Body of pancreas (tissue), 4 donors: ENCODE results near the gene KRTAP2-3. TPM values are rescaled to one million over a fixed set of nuclear protein-coding genes. Genes with fewer than 3 reads are reported as not detected.
"Not testable (repeated sequence)": the region's sequence is repeated elsewhere in the genome, so short reads cannot be mapped to it uniquely, and the experiment has no call there.

ENCODE experiments used
- ATAC-seq: fragments of 150-250 bp; one replicate; pipeline ENCODE4 v1.9.1; 2016
- DNase-seq, 4 donors: peaks; one replicate each; pipeline ENCODE4 v3.0.0-alpha.2; 2019
- H3K27ac ChIP-seq, 4 donors: fragments of 200-600 bp; sonication (generic); 1 replicate in 3 of 4; 2 replicates in 1 of 4; pipeline versions ENCODE4 v1.5.1 to v1.6.1; 2016 to 2019; ENCODE audit warnings: mild to moderate bottlenecking in 1 of 4, mixed read lengths in 1 of 4, moderate library complexity in 1 of 4
- H3K27me3 ChIP-seq, 2 donors: fragments of 200-600 bp; sonication (generic); one replicate each; pipeline ENCODE4 v1.6.0; 2016; ENCODE audit warnings: mild to moderate bottlenecking in 1 of 2
- H3K36me3 ChIP-seq, 2 donors: fragments of 200-600 bp; sonication (generic); replicated peaks in 1 of 2; 2 replicates each; pipeline ENCODE4 v1.5.1; 2016; ENCODE audit warnings: low read depth in 2 of 2; ENCODE audit not compliant: insufficient read depth in 1 of 2
- H3K4me1 ChIP-seq: fragments of 200-600 bp; sonication (generic); one replicate; pipeline ENCODE4 v1.6.0; 2016
- H3K4me3 ChIP-seq, 2 donors: fragments of 200-600 bp; sonication (generic); 1 replicate in 1 of 2; 2 replicates in 1 of 2; pipeline ENCODE4 v1.5.1; 2016 to 2019
- H3K9me3 ChIP-seq, 3 donors: fragments of 200-600 bp; sonication (generic); 1 replicate in 2 of 3; 2 replicates in 1 of 3; pipeline ENCODE4 v1.5.1; 2016
- POLR2A ChIP-seq, 3 donors: fragments of 450-650 bp; IDR thresholded peaks; one replicate each; pipeline ENCODE4 v1.6.1; 2016; ENCODE audit warnings: antibody characterized with exemption in 3 of 3, mild to moderate bottlenecking in 2 of 3
- WGBS, 2 donors: methylation state at CpG; one replicate each; pipeline ENCODE4 v1.1.5; 2017; 5-methylcytosine and 5-hydroxymethylcytosine counted together
- intact Hi-C: fragments of 100-400 bp; cut with DNase I; formaldehyde crosslinking; loops from one replicate; pipeline ENCODE4 v1.15.1; 2023
- total RNA-seq, 2 donors: library from RNA; depleted of rRNA; stranded (reverse); fragments of >200 nt; gene quantifications; one replicate each; pipeline ENCODE4 v1.1.0, GENCODE V29; 2016
- TF ChIP-seq, protein P1 (sequence below), 7 experiments: fragments of 450-650 bp in 4 of 7; fragments of 200-600 bp in 3 of 7; sonication (generic) in 3 of 7; IDR thresholded peaks; one replicate each; pipeline ENCODE4 v1.5.1; 2016 to 2019; ENCODE audit warnings: antibody characterized with exemption in 7 of 7

KRTAP2-3 gene, protein sequence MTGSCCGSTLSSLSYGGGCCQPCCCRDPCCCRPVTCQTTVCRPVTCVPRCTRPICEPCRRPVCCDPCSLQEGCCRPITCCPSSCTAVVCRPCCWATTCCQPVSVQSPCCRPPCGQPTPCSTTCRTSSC
- total RNA-seq, result not detected

DNA sequence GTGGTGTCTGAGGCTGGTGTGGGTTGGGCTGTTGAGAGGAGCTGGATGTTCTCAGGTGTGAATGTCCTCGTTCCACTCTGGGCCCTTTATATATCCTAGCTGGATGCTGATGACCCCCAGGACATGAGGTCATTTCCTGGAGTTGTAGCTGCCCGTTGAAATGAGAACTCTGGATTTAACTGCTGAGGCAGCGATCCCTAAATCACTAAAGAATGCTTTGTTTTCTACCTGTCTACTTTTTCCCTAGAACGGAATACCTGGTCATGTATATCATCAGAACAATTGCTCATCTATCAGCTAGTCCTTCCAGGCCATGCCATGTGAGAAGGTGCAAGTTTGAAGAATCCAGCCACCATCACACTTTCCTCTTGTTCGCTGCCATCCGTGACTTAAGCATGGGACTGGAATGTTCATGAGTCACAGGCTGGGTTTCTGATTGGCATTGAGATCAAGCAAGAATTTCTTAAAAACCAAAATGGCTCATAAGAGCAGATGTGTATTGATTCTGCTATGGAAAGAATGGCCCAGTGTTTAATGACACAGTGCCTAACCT lies at the start of gene KRTAP2-3:
Gene KRTAP2-3, minus strand, starts transcription at position 63 of the 553 bp plus-strand sequence. CDS start 64 bp downstream, outside the sequence.
- DNase-seq, result no peak
- Histone ChIP-seq H3K36me3 (no peaks in the 10 kb centered on the region), H3K4me1 (no peaks in the 10 kb centered on the region), H3K4me3 (no peak within 1 kb of the TSS), H3K27me3 (no peaks in the 10 kb centered on the region), H3K27ac (no peak within 1 kb of the TSS), H3K9me3 (peaks cover 0 to 3% (median 0%) of the 10 kb centered on the region in 3 donors)
- TF ChIP-seq, protein P1, sequence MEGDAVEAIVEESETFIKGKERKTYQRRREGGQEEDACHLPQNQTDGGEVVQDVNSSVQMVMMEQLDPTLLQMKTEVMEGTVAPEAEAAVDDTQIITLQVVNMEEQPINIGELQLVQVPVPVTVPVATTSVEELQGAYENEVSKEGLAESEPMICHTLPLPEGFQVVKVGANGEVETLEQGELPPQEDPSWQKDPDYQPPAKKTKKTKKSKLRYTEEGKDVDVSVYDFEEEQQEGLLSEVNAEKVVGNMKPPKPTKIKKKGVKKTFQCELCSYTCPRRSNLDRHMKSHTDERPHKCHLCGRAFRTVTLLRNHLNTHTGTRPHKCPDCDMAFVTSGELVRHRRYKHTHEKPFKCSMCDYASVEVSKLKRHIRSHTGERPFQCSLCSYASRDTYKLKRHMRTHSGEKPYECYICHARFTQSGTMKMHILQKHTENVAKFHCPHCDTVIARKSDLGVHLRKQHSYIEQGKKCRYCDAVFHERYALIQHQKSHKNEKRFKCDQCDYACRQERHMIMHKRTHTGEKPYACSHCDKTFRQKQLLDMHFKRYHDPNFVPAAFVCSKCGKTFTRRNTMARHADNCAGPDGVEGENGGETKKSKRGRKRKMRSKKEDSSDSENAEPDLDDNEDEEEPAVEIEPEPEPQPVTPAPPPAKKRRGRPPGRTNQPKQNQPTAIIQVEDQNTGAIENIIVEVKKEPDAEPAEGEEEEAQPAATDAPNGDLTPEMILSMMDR (IDR thresholded peaks at IDR 0.05), result no peak
- no peak for TF ChIP-seq POLR2A (IDR thresholded peaks at IDR 0.05)
- 45 to 53% methylated on average over 6 of the region's 6 CpGs for WGBS, 2 donors
- intact Hi-C loops, result no loop called here
- ATAC-seq, result no peak

DNA sequence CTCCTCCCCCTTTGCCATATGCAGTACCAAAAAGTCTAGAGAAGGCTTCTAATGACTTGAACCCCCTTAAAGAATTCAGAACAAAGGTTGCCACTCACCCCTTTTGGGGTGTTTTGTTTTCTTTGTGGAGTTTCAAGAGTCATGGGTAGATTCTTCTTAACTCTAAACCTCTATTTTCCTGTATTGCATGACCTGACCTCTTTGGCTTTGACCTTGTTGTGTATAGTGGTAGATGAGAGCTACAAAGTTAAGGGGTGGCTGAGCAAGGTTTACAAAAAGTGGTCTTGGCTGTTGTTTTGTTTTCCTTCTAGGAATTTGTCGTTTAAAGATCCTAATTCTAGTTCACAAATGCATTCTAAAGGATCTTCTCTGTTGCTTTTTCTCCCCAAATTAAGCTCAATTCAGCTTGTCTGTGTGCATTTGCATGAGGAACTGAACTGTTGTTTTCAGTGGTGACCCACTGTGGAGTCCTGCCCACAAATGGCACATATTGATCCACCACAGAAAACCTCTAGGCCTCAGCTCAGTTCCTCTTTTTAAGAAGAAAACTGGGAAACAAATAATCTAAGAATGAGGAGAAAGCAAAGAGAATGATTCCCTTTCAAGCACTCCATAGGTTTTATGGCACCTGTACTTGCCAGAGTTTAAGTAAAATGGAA lies 48.9 kb upstream of the KRTAP2-3 start:
- H3K4me1 ChIP-seq, ATAC-seq, H3K9me3 ChIP-seq, intact Hi-C loops, DNase-seq, H3K4me3 ChIP-seq, H3K27me3 ChIP-seq, H3K27ac ChIP-seq, H3K36me3 ChIP-seq: not testable (repeated sequence)
- 0 to 44% methylated on average over 1 of the region's 1 CpG for WGBS, 2 donors

DNA sequence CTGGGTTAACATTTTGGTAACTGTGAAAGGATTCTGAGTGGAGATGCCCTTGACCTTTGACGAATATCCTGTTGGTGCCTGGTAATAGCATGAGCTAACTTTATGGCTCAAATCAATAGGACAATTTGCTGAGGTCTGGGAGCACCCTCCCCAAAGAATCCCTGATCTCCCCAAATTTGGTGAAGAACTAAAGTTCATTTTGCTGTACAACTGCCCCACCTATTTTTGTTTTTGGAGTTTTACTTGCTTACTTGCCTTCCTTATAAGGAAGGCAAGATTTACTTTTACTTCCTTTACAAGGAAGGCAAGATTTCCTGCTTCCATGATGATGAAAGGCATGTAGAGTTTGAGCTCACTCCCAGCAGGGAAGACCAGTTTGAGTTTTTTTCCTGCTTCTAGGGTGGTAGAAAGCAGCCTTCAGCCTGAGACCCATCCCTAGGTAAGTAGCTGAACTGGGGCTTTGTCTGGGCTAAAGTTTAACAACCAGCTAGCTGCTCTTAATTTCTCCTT lies 48.1 kb upstream of the KRTAP2-3 start:
- Histone ChIP-seq H3K27ac (no peak overlapping the region), H3K4me3 (no peak overlapping the region), H3K36me3 (no peaks in the 10 kb centered on the region), H3K9me3 (no peaks in the 10 kb centered on the region), H3K27me3 (no peaks in the 10 kb centered on the region), H3K4me1 (no peaks in the 10 kb centered on the region)
- 21 to 36% methylated on average over 1 of the region's 1 CpG for WGBS, 2 donors
- intact Hi-C loops, result no loop called here
- ATAC-seq (no peak), DNase-seq (no peak)
- TF ChIP-seq, protein P1 (IDR thresholded peaks at IDR 0.05), result no peak
- no peak for TF ChIP-seq POLR2A (IDR thresholded peaks at IDR 0.05)

DNA sequence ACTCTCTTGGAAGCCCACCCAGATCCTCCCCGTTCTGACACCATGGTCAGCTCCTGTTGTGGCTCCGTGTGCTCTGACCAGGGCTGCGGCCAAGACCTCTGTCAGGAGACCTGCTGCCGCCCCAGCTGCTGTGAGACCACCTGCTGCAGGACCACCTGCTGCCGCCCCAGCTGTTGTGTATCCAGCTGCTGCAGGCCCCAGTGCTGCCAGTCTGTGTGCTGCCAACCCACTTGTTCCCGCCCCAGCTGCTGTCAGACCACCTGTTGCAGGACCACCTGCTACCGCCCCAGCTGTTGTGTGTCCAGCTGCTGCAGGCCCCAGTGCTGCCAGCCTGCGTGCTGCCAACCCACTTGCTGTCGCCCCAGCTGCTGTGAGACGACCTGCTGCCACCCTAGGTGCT lies 45.4 kb upstream of the KRTAP2-3 start, which contains the start of gene KRTAP4-9:
Gene KRTAP4-9, plus strand, starts transcription at position 43 of the 400 bp plus-strand sequence. Its CDS starts 0 bp downstream, at position 43.
- whole genome bisulfite sequencing, 2 donors, result 48 to 68% methylated on average over 5 to 7 of the region's 10 CpGs
- H3K27ac ChIP-seq, H3K27me3 ChIP-seq, DNase-seq, ATAC-seq, H3K9me3 ChIP-seq, H3K4me1 ChIP-seq, H3K36me3 ChIP-seq, H3K4me3 ChIP-seq, intact Hi-C loops: not testable (repeated sequence)

DNA sequence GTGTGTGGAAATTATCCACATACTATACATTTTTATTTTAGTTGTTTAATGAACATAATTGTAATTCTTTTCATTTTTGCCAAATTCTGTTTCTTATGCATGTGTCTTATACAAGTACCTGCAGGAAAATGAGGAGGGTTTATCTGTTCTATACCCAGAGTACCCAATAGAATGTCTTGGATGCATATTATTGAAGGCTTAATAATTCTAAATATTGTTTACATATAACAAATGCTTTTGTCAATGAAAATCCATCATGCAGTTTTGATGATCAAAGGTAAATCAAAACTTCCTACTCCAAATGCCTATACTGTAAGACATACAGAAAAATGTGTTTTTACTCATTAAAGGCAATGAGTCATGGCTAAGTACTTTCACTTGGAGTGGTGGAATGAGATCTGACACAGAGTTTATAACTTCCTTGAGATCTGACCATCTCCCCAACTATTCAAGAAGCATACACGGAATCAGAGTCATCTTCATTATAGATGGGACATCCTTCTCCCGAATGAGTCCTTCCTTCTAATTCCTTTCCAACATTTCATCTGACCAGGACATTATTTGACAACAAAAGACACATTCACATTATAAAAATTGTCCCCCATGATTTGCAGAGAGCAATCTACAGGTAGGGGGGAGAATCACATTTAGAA lies 44.6 kb upstream of the KRTAP2-3 start:
- H3K4me1 ChIP-seq, H3K36me3 ChIP-seq, H3K9me3 ChIP-seq, intact Hi-C loops, DNase-seq, H3K27ac ChIP-seq, H3K4me3 ChIP-seq, ATAC-seq, H3K27me3 ChIP-seq: not testable (repeated sequence)
- WGBS, 2 donors, result 47 to 52% methylated on average over 2 of the region's 2 CpGs

DNA sequence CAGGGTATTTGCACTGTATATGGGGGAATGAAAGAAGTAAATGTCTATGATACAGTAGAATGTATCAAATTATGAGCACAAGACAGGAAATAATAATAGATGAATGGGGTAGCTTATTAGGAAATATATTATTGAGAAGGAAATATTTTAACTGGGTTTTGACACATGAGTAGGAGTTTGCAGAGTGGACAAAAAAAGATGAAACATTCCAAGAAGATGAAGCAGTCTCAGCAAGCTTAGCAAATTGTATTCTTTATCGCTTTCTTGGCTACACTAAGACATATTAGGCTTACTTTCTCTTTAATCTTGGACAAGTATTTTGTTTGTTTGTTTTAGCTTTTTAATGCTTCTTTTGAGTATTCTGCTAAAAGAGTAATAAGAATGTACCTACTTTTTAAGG lies 44.0 kb upstream of the KRTAP2-3 start:
- 86 to 88% methylated on average over 1 of the region's 1 CpG for WGBS, 2 donors
- intact Hi-C loops, result no loop called here
- Histone ChIP-seq H3K27me3 (no peaks in the 10 kb centered on the region), H3K36me3 (no peaks in the 10 kb centered on the region), H3K4me3 (no peak overlapping the region), H3K27ac (no peak overlapping the region), H3K9me3 (no peaks in the 10 kb centered on the region), H3K4me1 (no peaks in the 10 kb centered on the region)
- no peak for DNase-seq
- no peak for ATAC-seq
- TF ChIP-seq, protein P1 (IDR thresholded peaks at IDR 0.05), result no peak
- TF ChIP-seq POLR2A (IDR thresholded peaks at IDR 0.05), result no peak
